NCI-H460 (cell line): Measurements from ENCODE around the gene CCNG2. TPM values are rescaled to one million over a fixed set of nuclear protein-coding genes. Genes with fewer than 3 reads are reported as not detected.
"Not testable (repeated sequence)": the region's sequence is repeated elsewhere in the genome, so short reads cannot be mapped to it uniquely, and the experiment has no call there.

Experiments
- DNase-seq: peaks from one replicate; pipeline ENCODE4 v3.0.0-alpha.2; 2016; ENCODE audit warnings: low read depth; ENCODE audit errors: extremely low read depth
- polyA plus RNA-seq: library from polyadenylated mRNA; depleted of rRNA; stranded (reverse); fragments of >200 nt; gene quantifications from 2 replicates; pipeline ENCODE4 v1.2.3, GENCODE V29; 2014; cell fraction: nucleus; rRNA removed
- total RNA-seq: library from RNA; depleted of rRNA; stranded (reverse); fragments of >200 nt; shearing (Covaris generic); gene quantifications from 2 replicates; pipeline ENCODE4 v1.2.3, GENCODE V29; 2014; rRNA removed

CCNG2 gene, protein sequence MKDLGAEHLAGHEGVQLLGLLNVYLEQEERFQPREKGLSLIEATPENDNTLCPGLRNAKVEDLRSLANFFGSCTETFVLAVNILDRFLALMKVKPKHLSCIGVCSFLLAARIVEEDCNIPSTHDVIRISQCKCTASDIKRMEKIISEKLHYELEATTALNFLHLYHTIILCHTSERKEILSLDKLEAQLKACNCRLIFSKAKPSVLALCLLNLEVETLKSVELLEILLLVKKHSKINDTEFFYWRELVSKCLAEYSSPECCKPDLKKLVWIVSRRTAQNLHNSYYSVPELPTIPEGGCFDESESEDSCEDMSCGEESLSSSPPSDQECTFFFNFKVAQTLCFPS
- 7.6 and 8.9 TPM in 2 replicates for total RNA-seq
- 4.6 and 5.2 TPM in 2 replicates for polyA plus RNA-seq

DNA sequence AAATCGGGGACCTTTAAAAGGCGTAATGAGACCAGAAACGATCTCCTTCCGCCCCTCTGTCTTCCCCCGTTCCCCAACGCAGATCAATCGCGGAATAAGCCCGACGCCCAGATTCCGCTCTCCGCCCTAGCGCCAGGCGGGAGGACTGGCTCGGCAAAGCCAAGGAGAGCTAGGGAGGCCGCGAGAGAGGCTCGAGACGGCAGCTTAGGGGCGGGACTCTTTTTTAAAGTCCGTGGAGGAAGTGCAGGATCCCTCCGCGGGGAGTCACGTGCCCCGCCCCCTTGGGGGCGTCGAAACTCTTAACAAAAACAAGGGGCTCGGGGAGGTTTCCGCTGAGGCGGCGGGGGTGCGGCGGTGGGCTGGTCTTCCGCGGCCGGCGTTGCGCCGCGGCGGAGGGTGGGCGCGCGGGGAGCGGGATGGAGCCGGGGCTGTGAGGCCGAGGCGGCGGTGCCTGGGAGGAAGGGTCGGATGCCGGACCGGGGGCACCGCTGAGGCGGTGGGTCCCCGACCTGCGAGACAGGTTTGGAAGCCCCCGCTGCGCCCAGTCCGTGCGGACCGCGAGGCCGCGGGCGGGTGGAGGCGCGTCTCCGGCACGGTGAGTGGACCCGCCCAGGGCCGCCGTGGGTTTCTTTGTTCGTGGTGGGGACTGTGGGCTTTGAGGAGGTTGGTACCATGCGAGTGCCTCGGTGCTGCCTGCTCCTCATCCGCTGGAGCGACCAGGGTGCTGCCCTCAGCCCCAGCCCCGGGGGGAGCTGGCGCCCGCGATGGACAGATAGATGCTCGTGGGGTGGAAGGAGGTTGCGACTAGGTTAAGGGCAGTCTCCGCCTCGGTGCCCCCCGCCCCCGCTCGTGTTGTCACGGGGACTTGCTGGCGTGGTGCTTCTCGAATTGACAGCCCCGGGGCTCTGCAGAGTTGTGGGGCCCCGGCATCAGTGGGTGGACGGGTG is at the start of gene CCNG2:
TSS of gene CCNG2 (plus strand) at position 296 of the 947 bp plus-strand sequence. CDS start 1,326 bp downstream, outside the sequence.
- no peak for DNase-seq

DNA sequence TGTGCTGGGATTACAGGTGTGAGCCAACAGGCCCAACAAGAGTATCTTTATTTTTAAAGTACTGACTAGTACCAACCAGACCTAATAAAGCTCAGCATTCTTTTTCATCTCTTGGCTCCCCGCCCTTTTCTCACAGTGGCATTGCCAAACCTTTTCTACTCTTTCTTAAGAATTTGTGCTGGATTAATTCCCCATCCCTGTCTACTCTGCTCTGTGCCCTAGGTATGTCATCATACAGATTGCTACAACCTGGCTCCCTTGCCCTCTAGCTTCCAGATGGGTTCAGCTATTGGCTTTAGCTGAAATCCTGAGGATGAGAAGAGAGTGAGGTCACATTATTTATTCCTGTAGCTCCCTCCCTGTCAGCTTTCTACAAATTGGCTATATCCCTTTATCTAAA is 46.3 kb upstream of the CCNG2 start:
- no peak for DNase-seq

DNA sequence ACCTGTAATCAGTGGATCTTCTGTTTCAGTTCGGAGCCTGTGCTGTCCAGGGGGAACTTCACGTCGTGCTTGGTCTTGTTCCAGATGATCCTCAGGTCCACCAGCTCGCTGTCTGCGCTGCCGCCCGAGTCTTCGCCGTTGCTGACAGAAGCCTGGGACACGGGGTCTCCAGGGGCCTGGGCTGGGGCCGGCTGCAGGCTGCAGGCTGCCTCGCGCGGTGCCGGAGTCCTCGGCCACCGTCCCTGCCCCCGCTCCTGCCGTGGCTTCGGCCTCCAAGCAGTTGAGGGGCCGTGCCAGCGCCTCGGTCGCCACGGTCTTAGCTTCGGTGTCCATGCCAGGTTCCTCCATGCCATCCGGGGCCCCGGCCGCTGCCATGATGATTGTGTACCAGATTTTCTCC is 43.9 kb upstream of the CCNG2 start:
- no peak for DNase-seq

DNA sequence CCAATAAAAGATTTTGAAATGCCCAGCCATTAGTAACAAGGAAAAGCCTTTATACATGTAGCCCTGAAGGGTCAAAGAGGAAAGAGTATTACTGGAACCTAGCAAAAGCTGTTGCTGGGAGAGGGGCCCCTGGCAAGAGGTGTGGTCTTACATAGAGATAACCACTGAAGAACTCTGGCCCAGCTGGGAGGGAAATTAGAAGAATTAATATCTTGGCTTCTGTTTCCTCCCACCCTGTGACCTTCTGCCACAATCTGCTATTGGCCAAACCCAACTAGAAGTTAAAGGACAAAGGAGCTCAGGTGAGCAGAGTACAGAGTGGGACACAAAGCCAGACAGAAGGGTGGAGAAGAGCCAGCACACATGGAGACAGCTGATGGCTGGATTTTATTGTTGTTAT is 39.3 kb upstream of the CCNG2 start:
- no peak for DNase-seq

DNA sequence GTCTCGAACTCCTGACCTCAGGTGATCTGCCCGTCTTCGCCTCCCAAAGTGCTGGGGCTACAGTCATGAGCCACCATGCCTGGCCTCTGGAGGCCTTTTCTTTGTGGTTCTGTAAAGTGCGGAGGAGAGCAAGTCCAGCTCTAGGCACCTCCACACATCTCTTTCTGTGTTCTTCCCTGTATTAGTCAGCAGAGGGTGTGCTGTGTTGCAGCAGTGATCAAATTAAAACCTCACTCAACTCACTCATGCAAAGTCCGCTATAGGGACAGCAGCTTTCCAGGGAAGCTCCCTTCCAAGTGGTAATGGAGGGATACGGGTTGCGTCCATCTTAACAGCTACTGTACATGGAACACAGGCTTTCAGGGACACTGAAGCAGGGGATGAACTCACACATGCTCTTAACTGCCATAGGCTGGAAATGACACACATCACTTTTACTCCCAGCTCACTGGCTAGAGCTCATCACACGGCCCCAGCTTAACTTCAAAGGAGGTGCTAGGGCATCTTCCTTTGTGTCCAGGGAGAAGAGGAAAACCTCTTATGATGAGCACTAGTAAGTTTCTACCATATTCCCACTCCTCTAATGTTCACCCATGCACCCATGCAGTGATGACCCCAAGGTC is 36.0 kb upstream of the CCNG2 start:
- no peak for DNase-seq

DNA sequence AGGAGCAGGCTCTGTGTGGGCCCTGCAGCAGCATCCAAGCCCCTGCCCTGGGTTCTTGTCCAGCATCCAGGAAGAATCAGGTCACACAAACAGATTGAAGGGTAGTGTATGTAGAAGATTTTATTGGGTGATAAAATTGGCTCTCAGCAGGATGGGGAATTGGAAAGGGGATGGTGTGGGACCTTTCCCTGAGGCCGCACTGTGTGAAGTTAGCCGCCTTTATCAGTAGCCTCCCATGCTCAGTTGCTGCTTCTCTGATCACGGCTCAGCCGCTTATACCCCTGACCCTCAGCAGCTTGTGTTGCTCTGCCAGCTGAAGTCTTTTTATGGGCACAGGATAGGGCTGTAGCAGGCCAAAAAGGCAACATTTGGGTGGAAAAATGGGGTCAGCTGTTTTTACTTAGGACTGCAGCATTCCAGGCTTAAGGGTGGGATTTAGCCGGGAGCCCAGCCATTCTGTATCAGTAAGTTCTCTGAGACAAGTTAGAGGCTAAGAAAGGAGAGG is 35.2 kb upstream of the CCNG2 start:
- no peak for DNase-seq

DNA sequence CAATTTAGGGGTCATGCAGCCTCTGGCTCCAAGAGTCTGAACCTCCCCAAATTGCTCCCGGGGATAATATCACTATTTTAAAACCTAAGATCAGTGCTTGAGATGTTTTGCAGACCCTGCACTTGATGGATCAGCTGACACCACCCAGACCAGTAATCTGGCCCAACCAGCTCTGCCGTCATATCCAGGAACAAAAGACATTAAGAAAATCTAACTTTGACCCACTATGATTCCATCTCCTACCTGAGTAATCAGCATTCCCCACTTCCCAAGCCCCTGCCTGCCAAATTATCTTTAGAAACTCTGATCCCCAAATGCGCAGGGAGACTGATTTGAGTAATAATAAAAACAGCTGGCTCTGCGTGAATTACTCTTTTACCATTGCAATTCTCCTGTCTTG is 34.4 kb upstream of the CCNG2 start:
- no peak for DNase-seq

DNA sequence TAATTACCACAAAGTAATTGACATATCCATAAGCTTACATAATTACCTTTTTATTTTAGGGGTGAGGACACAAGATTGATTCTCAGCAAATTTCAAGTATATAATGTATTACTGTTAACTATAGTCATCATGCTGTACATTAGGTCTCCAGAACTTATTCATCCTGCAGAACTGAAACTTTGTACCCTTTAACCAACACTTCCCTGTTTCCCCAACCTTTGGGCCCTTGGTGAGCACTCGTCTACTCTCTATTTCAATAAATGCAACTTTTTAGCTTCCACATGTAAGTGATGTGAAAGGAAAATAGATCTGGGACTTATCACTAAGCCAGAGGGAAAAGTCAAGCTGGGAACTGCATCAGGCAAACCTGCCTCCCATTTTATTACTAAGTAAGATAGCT is 33.6 kb upstream of the CCNG2 start:
- DNase-seq, result no peak

DNA sequence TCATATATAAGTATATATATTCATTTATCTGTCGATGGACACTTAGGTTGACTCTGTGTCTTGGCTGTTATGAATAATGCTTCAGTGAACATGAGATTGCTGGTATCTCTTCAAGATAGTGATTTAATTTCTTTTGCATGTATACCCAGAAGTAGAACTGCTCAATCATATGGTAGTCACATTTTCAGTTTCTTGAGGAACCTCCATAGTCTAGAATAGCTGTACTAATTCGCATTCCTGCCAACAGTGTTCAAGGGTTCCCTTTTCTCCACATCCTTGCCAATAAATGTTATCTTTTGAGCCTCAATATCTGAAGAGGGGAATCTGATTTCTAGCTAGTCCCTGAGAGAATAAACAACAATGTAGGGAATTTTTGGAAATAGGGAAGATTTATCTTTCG is 32.4 kb upstream of the CCNG2 start:
- DNase-seq, result no peak

DNA sequence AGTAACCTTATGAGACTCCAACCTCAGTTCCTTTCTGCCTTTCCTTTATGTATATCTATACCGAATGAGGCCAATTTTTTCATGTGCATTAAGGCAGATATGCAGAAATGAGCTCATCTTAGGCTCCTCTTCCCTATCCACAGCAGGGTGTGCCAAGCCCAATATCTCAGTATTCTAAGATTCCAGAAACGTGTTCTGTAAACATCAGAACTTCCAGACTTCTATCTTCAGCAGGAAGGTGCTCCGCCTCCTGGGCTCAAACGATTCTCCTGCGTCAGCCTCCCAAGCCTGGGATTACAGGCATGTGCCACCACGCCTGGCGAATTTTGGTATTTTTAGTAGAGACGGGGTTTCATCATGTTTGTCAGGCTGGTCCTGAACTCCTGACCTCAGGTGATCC is 31.0 kb upstream of the CCNG2 start:
- no peak for DNase-seq

DNA sequence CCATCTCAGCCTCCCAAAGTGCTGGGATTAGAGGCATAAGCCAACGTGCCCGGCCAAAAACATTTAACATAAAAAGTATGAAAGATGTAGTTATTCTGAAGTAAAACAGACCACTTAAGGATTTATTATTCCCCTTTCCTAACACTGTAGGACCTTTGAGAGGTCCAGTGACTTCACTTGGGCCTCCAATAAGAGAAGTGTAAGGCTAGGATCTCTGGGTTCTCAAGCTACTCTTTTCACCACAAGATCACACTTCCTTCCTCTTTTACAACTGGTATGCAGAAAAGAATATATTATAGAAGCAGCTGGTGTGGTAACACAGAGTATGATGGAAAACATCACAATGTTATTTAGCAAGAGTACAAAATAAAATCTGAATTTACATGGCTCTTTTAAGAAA is 30.2 kb upstream of the CCNG2 start:
- no peak for DNase-seq

DNA sequence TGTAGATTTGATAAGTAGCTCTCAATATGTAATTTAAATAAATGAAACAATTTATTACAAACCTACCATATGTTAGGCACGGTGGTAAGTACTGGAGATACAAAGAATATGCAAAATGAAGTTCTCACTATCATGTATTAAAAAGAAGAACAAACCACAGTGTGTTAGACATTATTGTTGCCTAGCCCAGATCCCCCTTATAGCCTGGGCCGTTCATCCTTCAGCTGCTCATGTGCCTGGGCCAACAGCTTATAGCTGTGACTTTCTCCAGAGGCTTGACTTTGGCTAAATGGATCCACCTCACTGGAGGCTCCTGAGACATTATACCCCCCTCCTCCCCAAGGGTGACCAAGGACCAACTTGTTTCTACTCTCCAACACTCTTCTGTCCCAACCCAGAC is 29.8 kb upstream of the CCNG2 start:
- DNase-seq, result no peak

DNA sequence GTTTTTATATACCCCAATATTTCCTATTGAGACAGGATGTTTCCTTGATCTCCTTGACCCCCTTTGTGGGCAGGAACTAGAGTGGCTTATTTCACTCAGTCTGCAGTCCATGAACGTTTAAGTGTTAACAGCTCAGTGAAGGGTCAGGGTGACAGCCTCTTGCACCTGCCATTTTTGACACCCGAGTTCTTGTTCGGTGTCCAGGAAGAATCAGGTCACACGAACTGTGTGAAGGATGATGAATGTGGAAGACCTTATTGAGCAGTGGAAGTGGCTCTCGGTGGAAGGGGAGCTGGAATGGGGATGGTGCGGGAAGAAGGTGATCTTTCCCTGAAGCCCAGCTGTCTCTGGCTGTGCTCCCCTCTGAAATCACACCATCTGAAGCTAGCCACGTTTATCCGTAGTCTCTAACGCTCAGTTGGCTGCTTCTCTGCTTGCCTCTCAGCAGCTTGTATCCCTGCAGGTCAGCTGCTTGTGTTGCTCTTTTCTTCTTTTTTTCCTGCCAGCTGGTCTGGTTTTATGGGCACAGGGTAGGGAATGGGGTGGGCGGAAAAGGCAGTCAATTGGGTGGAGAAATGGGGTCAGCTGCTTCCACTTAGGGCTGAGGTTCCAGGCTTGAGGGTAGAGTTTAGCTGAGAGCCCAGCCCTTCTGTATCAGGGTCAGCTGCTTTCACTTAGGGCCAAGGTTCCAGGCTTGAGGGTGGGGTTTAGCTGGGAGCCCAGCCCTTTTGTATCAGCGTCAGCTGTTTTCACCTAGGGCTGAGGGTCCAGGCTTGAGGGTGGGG is 29.0 kb upstream of the CCNG2 start:
- DNase-seq, result no peak

DNA sequence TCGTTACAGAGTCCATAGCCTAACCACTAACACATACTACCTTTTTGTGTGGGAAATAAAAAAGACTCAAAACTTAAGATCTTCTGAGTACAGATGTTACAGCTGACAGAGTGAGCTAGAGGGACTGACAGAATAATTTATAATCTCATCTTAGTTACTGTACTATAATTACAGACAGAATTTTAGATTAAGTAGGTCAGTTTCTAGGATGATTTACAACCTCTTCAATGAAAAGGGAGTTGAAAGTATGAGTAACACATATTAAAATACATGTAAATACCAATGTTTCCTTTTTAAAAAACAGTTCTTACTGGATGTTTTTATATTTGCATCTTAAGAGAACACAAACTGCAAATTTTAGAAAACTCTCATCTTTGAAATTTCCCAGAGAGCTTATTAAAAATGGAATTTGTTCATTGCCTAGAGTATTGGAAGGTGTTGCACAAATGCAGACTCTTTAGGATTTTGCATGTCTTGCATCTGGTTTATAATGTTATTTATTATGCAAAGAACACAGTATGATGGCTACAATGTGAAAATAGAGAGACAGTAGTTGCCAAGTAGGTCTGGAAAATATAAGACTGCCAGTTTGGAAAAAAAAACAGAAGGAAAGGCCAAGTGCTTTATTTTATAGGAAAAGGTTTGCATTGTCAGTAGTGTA is 24.2 kb upstream of the CCNG2 start:
- no peak for DNase-seq

DNA sequence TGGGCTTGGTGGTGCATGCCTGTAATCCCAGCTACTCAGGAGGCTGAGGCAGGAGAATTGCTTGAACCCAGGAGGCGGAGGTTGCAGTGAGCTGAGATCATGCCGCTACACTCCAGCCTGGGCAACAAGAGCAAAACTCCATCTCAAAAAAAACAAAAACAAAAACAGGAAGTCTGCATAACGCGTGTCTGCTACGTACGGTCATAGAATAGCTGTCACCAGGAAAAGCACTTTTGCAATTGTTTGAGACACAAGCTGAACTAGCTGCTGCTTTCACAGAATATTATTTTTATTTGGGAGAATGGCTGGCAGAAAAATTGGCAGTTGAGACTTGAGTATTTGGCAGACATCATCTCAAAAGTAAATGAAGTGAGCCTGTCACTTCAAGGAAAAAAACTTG is 19.6 kb upstream of the CCNG2 start:
- DNase-seq, result not testable (repeated sequence)

DNA sequence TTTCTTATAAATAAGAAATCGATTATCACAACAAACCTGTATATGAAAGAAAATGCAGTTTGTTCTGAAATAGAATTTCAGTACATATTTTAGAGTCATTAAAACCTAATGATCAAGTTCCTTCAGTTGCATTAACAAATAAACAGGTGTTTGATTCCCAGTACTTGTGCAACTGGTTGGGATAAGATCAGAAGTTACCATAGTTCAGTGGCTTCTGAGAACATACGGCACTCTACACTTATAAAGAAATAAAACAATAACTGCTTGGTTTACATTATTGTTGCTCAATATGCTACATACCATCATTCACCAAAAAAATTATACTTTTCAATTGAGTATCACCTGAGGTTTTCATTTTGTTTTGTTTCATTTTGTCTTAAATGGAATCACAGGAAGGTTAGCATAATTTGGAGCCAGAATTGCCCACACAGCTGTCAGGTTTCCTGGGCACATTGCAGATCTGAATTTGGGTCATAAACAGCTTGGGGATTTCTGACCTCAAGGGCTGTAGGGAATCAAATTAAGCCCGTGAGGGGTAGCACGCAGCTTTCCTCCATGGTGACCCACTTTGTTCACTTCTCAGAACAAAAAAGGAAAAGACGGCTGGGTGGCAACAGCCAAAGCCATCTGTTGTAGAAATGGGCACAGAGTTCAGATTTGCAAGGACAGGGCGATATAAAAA is 14.9 kb upstream of the CCNG2 start:
- no peak for DNase-seq

DNA sequence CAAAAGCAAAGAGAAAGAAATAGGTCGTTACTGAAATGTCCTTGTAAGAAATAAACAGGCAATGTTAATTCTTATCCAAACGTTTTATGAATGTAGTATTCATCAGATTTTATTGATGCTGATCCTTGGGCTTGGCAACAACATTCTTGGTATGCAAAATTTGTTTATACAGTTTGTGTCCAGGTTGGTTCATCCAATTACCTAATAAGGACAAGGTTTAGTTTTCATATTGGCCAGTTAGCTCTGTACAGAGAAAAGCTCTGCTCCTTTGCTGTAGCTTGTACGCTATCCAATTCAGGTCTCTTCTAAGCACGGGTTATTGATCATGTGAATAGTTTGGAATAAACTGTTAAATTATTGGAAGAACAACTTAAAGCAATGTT is 14.4 kb upstream of the CCNG2 start:
- no peak for DNase-seq

DNA sequence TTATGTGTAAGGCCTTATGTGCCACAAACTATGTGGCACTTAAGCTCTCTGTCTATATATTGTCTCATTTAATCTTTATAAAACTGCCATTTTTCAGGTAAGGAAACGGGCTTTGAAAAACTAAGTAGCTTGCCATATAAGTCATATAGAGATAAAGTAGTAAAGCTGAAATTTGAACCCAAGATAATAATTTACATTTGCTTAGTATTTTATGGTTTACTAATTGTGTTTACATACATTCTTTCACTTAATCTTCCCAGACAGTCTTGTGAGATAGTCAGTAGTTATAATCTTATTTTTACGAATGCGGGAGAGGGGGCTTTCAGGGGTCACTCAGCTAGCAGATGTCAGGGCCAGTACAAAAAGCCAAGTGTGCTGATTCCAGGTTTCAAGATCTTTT is 13.9 kb upstream of the CCNG2 start:
- DNase-seq, result no peak

DNA sequence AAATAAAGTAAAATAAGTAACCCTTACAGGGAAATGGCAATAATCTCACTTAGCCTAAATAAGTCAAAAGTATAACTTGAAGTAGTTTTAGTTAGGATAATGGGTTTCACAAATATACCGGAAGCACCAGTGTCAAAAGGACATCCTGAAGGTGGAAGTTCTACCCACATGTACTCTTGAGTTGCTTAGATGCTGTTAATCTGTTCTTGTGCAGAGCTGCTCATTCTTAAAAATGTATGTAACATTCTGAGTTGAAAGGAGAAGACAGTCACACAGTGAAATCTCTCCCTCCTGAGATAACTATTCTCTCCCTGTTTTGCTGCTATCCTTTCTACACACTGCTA is 11.2 kb upstream of the CCNG2 start:
- DNase-seq, result no peak
